SK-N-MC (cell line): ENCODE measurements around the gene SRRM3.
"Not testable (repeated sequence)": the region's sequence is repeated elsewhere in the genome, so short reads cannot be mapped to it uniquely, and the experiment has no call there.

Experiments
- DNase-seq: peaks from one replicate; pipeline ENCODE4 v3.0.0-alpha.2; 2011; ENCODE audit warnings: low read depth, low spot score
- H3K27ac ChIP-seq: fragments of 200-600 bp; sonication (generic); 2 replicates; pipeline ENCODE4 v1.5.1; 2016; ENCODE audit warnings: mixed run types
- H3K36me3 ChIP-seq: fragments of 200-600 bp; sonication (generic); 2 replicates; pipeline ENCODE4 v1.6.1; 2017; ENCODE audit warnings: antibody characterized with exemption, low read length, mixed read lengths; ENCODE audit not compliant: insufficient read depth
- H3K4me3 ChIP-seq: fragments of 200-600 bp; sonication (generic); 2 replicates; pipeline ENCODE4 v1.5.1; 2016
- H3K9ac ChIP-seq: fragments of 200-600 bp; sonication (generic); 2 replicates; pipeline ENCODE4 v1.8.0; 2017; ENCODE audit warnings: mixed run types, mixed read lengths; ENCODE audit not compliant: insufficient read length
- H3K9me3 ChIP-seq: fragments of 200-600 bp; sonication (generic); 2 replicates; pipeline ENCODE4 v1.6.1; 2017; ENCODE audit warnings: low read depth, mild to moderate bottlenecking, antibody characterized with exemption, low read length, moderate library complexity, mixed read lengths
- EZH2 ChIP-seq: fragments of 200-600 bp; sonication (generic); IDR thresholded peaks from one replicate; pipeline ENCODE4 v1.6.1; 2017; ENCODE audit warnings: antibody characterized with exemption
- FOXP2 ChIP-seq: optimal IDR thresholded peaks from 2 replicates; pipeline ENCODE3; 2011; ENCODE audit warnings: mild to moderate bottlenecking, moderate library complexity; ENCODE audit not compliant: insufficient read depth; ENCODE audit errors: extremely low read length, control extremely low read depth
- POLR2AphosphoS5 ChIP-seq: IDR thresholded peaks from 2 replicates; pipeline ENCODE4 v1.6.1; 2012; ENCODE audit warnings: mild to moderate bottlenecking, low read depth, low read length, borderline replicate concordance

Gene SRRM3

DNA sequence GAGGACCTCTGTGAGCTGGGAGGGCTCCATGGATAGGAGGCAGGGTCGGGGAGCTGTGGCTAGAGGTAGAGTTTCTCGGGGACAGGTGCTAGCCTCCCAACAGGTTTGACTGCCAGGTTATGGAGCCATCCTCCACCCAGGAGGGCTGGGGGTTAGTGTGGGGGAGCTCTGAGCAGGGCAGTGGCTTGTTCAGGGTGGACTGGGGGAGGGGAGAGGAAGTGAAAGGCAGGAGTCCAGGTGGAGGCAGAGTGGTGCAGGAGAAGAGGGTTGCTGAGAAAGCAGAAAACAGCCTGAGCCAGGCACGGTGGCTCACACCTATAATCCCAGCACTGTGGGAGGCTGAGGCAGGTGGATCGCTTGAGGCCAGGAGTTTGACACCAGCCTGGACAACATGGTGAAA lies 60.2 kb downstream of the SRRM3 start:
- TF ChIP-seq EZH2 (no peak), POLR2AphosphoS5 (no peak), FOXP2 (no peak)
- Histone ChIP-seq H3K4me3 (no peak overlapping the region), H3K36me3 (no peaks in the 10 kb centered on the region), H3K27ac (no peak overlapping the region), H3K9ac (no peak overlapping the region), H3K9me3 (no peaks in the 10 kb centered on the region)
- DNase-seq, result no peak

DNA sequence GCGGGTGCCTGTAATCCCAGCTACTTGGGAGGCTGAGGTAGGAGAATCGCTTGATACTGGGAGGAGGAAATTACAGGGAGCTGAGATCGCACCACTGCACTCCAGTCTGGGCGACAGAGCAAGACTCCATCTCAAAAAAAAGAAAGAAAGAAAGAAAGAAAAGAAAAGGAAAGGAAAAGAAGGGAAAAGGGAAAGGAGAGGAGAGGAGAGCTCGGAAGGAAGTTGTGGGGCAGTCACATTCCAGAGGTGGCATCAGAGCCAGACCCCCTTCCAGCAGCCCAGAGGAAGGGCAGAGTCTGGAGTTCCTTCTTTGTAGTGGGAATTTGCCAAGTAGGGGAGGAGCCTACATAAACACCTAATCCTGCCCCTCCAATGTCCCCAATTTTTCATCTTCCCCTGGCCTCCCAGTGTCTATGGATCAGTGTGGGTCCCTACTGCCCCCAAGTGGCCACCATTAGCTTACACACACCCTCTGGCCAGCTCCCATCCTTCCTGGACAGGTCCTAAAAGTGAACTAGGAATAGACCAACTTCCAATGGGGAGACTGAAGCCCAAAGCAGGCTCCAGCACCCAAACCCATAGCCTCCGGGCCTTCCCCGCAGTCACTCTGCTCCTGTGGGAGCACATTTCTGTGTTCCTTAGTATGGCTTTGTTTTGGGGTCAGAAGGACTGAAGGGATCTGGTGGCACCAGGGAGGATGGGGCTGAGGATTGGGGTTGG lies 61.1 kb downstream of the SRRM3 start:
- H3K4me3 ChIP-seq, result no peak overlapping the region
- DNase-seq, result peak; percentile 42
- no peaks in the 10 kb centered on the region for H3K36me3 ChIP-seq
- H3K9me3 ChIP-seq, result no peaks in the 10 kb centered on the region
- TF ChIP-seq POLR2AphosphoS5, result no peak
- no peak for TF ChIP-seq EZH2
- no peak for TF ChIP-seq FOXP2
- no peak overlapping the region for H3K27ac ChIP-seq
- no peak overlapping the region for H3K9ac ChIP-seq

DNA sequence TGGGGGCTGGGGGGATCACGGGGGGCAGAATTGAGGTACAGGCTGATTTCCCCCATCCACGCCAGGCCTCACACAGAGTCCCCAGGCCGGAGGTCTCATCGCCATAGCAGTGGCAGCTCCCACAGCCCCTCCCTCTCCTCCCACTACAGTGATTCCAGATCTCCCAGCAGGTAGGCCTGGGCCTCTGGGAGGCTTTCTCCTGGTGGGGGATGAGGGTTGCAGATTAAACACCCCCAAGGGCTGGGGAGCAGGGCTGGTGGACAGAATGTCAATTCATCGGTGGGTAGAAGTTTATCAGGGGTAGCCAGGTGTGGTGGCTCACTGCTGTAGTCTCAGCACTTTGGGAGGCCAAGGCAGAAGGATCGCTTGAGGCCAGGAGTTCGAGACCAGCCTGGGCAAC lies 63.6 kb downstream of the SRRM3 start:
- no peak overlapping the region for H3K4me3 ChIP-seq
- TF ChIP-seq POLR2AphosphoS5, result no peak
- TF ChIP-seq EZH2, result no peak
- TF ChIP-seq FOXP2, result no peak
- H3K27ac ChIP-seq, result no peak overlapping the region
- DNase-seq, result no peak
- H3K9ac ChIP-seq, result no peak overlapping the region
- no peaks in the 10 kb centered on the region for H3K9me3 ChIP-seq
- no peaks in the 10 kb centered on the region for H3K36me3 ChIP-seq

DNA sequence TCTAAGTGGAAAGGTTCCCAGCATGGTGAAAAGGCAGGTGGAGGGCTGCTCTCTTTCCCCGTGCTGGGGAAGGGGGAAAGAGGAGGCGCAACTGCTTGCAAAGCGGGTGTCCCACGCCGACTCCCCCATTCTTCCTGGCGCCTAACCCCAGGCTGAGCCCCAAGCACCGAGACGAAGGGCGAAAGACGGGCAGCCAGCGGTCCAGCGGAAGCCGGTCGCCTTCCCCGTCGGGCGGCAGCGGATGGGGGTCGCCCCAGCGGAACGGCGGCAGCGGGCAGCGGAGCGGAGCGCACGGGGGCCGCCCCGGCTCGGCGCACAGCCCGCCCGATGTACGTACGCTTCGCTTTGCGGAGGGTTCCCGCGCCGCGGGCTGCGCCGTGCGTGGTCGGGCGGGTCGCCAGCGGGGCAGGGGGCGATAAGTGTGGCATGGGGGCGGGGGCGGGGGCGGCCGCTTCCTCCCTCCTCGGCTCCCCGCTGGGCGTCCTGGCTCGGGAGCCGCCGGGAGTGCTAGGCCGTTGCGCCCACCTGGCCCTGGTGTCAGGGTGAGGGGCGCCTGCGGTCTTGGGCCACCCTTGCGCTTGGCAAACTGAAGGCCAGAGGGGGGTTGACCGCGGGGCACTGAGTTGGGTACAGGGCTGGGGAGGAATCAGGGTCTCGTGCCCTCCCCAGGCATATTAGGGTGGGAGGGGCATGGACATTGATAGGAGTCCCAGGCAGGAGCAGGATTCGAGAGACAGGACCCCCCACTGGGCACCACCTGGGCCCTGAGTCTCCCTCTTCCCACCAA lies 65.6 kb downstream of the SRRM3 start:
- Histone ChIP-seq H3K9me3 (no peaks in the 10 kb centered on the region), H3K27ac (no peak overlapping the region), H3K36me3 (no peaks in the 10 kb centered on the region), H3K4me3 (peak overlapping the region; percentile 81), H3K9ac (peak overlapping the region; percentile 63)
- DNase-seq, result no peak
- TF ChIP-seq POLR2AphosphoS5, result no peak
- TF ChIP-seq FOXP2, result no peak
- TF ChIP-seq EZH2, result no peak

DNA sequence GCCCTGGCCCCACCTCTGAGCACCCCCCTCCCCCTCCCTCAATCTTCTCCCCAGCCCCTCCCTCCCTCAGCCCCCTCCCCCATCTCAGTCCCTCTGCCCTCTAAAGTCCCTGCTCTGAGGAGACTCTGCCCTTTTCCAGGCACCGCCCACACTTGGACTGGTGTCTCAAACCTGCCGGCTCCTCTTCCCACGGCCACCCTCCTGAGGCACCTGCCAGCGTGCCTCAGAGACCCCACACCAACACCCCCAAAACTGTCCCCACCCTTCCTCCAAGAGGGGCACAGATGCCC lies 66.1 kb downstream of the SRRM3 start:
- no peak overlapping the region for H3K27ac ChIP-seq
- TF ChIP-seq POLR2AphosphoS5, result no peak
- TF ChIP-seq FOXP2, result no peak
- TF ChIP-seq EZH2, result no peak
- DNase-seq, result no peak
- H3K36me3 ChIP-seq, result no peaks in the 10 kb centered on the region
- no peak overlapping the region for H3K4me3 ChIP-seq
- H3K9me3 ChIP-seq, result no peaks in the 10 kb centered on the region
- no peak overlapping the region for H3K9ac ChIP-seq

DNA sequence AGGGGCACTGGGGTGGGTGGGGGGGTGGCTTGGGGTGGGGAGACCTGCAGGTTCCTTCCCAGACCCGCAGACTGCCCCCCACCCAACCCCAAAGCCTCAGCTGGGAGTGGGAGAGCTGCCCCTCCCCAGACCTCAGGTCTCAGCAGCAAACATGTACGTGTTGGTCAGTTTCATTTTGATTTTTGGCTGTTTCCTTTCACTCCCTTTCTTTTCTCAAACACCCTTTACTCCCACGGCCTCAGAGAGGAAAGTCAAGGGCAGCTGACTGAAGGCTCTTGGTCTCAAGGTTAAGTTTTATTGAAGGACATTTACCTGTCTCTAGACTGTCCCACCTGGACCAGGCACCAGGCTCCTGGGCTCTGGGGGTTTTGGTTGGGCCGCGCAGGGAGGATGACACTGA lies 66.7 kb downstream of the SRRM3 start:
- TF ChIP-seq FOXP2, result no peak
- no peak for TF ChIP-seq POLR2AphosphoS5
- TF ChIP-seq EZH2, result no peak
- Histone ChIP-seq H3K4me3 (no peak overlapping the region), H3K9me3 (no peaks in the 10 kb centered on the region), H3K36me3 (no peaks in the 10 kb centered on the region), H3K27ac (no peak overlapping the region), H3K9ac (no peak overlapping the region)
- no peak for DNase-seq

DNA sequence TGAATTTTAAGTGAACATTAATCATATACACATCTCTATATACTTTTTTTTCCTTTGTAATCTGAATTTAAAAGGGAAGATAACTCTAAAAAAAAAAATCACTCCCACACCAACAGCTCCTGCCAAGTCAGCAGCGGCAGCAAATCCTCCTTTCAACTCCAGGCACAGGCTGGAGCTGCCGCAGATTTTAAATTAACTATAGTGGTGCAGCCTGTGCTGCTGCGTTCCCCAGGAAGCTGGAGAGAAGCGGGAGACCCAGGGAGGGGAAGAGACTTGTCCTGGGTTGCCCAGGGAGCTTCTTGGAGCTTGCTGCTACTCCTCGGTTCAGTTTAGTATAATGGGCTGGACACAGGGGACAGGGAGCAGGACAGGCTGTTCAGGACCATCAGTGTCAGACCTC lies 68.2 kb downstream of the SRRM3 start:
- no peak for DNase-seq
- H3K36me3 ChIP-seq, result no peaks in the 10 kb centered on the region
- TF ChIP-seq EZH2 (no peak), FOXP2 (no peak), POLR2AphosphoS5 (no peak)
- no peak overlapping the region for H3K27ac ChIP-seq
- H3K9ac ChIP-seq, result peak overlapping the region; percentile 26
- H3K9me3 ChIP-seq, result no peaks in the 10 kb centered on the region
- peak overlapping the region; percentile 28; the same call in 1 of the 2 replicates for H3K4me3 ChIP-seq

DNA sequence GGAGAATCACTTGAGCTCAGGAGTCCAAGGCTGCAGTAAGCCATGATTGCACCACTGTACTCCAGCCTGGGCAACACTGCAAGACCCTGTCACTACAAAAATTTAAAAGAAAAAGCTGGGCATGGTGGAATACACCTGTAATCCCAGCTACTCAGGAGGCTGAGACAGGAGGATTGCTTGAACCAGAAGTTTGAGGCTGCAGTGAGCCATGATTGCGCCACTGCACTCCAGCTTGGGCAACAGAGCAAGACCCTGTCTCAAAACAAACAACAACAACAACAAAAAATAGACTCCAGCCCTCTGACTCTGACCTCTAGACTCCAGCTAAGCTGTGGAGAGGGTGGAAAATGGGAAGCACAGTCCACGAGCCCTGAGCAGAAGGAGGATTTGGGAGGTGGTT lies 69.7 kb downstream of the SRRM3 start:
- not testable (repeated sequence) for H3K9ac ChIP-seq, DNase-seq, H3K27ac ChIP-seq, H3K4me3 ChIP-seq, H3K9me3 ChIP-seq, H3K36me3 ChIP-seq

DNA sequence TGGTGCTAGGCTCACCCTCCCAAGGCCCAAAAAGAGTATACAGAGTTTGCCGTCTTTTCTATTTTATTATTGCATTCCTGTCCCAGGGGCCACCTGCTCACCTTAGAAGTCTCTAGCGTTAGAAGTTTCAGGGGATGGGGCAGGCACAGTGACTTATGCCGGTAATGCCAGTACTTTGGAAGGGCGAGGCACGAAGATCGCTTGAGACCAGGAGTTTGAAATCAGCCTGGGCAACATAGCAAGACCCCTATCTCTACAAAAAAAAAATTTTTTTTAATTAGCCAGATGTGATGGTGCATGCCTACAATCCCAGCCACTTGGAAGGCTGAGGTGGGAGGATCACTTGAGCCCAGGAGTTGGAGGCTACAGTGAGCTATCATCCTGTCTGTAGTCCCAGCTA lies 70.4 kb downstream of the SRRM3 start:
- no peak for TF ChIP-seq EZH2
- no peak for TF ChIP-seq POLR2AphosphoS5
- no peak for TF ChIP-seq FOXP2
- no peak overlapping the region for H3K27ac ChIP-seq
- no peaks in the 10 kb centered on the region for H3K9me3 ChIP-seq
- H3K4me3 ChIP-seq, result no peak overlapping the region
- no peaks in the 10 kb centered on the region for H3K36me3 ChIP-seq
- no peak overlapping the region for H3K9ac ChIP-seq
- DNase-seq, result no peak
